ENCODE data around the gene CAMKK1. TPM values are rescaled to one million over a fixed set of nuclear protein-coding genes. Genes with fewer than 3 reads are reported as not detected.

CAMKK1 gene
- total RNA-seq, 1 donor from 2014 or later, result 9.2 TPM

GRCh38 chr17:3912827-3913226, 20.0 kb upstream of the CAMKK1 start:
- Mint-ChIP-seq H3K36me3 (ENCODE audit: low read depth) (no peaks in the 10 kb centered on the region), H3K27ac (no peak overlapping the region), H3K4me1 (peaks cover 28% of the 10 kb centered on the region), H3K27me3 (no peaks in the 10 kb centered on the region), H3K9me3 (no peaks in the 10 kb centered on the region), H3K4me3 (no peak overlapping the region)
- intact Hi-C loops (cut with micrococcal nuclease), result loop anchor here (10.0 kb wide), 1 partner anchor 162 kb away; no protein-coding TSS in a partner anchor
- DNase-seq, result no peak

DNA sequence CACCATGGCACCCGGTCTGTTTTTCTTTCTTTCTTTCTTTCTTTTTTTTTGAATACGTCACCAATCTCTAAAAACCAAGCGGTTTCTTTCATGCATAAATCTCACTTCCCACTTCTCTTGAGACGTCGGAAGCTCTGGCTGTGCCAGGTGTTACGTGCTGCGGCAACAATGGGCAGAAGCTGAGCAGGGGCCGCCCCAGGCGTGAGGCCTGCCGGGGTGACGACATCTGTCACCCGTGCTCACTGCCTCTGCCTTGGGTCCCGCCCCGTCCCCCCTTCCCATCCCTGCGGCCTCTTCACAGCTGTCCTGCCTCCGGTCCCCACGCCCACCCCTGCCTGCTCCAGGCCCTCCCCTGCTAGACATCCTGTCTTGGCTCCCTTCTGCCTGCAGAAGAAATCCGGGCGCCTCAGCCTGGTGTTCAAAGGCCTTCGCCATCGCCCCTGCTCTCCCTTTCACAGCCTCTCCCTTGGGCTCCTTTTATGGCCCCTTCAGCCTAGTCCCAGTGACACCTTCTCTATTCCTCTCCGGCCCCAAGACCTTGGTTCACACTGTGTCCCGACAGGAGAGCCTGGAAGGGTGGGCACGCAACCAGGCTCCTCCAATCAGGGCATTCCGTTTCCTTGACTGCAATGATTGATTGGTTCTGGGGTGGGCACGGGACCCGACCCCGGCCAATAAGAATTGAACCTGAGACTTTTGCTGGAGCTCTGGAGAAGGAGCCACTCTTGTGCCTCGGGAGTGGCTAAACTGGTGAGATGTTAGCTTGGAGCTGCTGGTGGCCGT, 18.6 kb upstream of the CAMKK1 start:
- intact Hi-C loops (cut with micrococcal nuclease), result loop anchor here (2.0 to 10.0 kb wide), 2 partner anchors 19 to 163 kb away; partner anchors contain the start of gene CAMKK1
- Mint-ChIP-seq H3K27me3 (no peaks in the 10 kb centered on the region), H3K36me3 (ENCODE audit: low read depth) (no peaks in the 10 kb centered on the region), H3K9me3 (no peaks in the 10 kb centered on the region), H3K4me1 (peaks cover 25% of the 10 kb centered on the region), H3K4me3 (peak overlapping the region; percentile 56), H3K27ac (peak overlapping the region; percentile 90)
- peak; percentile 86 for DNase-seq

DNA sequence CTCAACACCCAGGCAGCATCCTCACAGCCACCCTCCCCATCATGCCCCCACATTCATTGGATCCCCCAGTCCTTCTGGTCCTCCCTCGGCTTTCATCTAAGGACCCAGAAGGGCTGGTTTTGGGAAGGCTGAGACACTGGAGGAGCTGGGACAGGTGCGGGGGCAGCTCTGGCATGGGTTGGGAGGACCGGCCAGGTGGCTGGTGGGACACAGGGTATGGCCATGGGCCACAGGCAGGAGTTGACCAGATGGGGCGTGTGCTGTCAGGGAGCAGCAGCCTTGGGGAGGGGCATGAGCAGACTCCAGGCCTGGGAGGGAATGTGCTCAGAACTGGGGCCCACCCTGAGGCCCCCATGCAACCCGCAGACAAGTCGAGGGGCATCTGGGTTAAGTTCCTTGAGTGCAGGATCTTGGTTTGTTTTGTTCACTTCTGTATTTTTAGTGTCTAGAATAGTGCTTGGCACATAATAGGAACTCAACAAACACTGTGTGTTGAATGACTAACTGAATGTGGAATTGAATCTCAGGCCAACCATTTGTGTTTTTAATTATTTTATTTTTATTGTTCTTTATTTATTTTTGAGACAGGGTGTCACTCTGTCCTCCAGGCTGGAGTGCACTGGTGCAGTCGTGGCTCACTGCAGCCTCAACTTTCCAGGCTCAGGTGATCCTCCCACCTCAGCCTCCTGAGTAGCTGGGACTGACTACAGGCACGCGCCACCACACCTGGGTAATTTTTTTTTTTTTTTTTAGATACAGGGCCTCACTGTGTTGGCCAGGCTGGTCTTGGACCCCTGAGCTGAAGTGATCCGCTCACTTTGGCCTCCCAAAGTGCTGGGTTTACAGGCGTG, 17.8 kb upstream of the CAMKK1 start:
- Mint-ChIP-seq H3K4me3 (peak overlapping the region; percentile 56), H3K27ac (peak overlapping the region; percentile 90), H3K36me3 (ENCODE audit: low read depth) (no peaks in the 10 kb centered on the region), H3K27me3 (no peaks in the 10 kb centered on the region), H3K9me3 (no peaks in the 10 kb centered on the region), H3K4me1 (peaks cover 22% of the 10 kb centered on the region)
- intact Hi-C loops (cut with micrococcal nuclease), result loop anchor here (2.0 to 10.0 kb wide), 2 partner anchors 18 to 164 kb away; partner anchors contain the start of gene CAMKK1
- DNase-seq, result no peak

DNA sequence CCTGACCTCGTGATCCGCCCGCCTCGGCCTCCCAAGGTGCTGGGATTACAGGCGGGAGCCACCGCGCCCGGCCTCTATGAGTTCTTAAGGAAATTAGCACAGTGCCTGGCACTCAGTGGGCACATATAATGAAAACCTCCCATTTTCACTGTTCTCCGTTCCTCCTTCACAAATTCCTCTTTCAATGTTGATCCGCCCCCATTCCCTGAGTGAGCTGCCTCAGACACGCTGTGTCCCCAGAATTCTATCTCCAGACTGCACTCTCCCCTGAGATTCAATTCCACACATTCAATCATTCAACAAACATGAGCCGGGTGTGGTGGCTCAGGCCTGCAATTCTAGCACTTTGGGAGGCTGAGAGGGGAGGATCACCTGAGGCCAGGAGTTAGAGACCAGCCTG, 16.4 kb upstream of the CAMKK1 start:
- intact Hi-C loops (cut with micrococcal nuclease), result no loop called here
- H3K27me3 Mint-ChIP-seq, result no peaks in the 10 kb centered on the region
- DNase-seq, result no peak
- no peaks in the 10 kb centered on the region for H3K36me3 Mint-ChIP-seq (ENCODE audit: low read depth)
- no peak overlapping the region for H3K27ac Mint-ChIP-seq
- H3K9me3 Mint-ChIP-seq, result no peaks in the 10 kb centered on the region
- no peak overlapping the region for H3K4me3 Mint-ChIP-seq
- peaks cover 18% of the 10 kb centered on the region for H3K4me1 Mint-ChIP-seq

DNA sequence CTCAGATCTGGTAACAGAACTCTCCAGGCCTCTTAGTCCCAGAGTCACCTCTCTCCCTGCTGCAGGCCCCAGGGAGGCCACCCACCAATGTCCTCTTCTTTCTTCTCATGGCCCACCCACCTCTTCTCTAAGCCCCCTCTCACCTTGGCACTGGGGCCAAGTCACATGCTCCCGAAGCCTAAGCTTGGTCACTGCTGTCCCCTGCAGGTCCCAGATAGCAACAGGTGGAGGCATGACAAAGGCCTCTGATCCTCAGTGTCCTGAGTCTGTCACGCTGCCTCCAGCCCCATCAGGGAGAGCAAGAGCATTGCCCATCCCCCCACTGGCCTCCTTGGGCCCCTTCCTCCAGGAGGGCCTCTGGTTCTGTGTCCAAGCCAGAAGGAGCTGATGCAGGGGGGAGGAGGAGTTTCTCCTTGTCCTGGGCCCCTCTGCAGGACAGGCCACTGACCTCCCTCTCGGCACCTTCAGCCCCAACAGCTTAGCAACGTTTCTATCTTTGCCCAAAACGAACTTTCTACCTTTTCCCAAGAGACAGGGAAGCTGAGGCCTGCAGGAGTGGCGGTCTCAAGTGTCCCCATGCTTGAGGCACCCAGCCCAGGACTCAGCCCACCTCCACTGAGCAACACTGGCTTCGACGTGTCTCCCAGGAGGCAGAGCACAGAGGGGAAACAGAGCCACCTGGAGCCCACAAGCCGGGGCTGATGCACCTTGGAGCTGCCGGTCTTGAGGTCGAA, 14.8 kb upstream of the CAMKK1 start:
- H3K27ac Mint-ChIP-seq, result no peak overlapping the region
- no peak for DNase-seq
- H3K27me3 Mint-ChIP-seq, result no peaks in the 10 kb centered on the region
- H3K4me3 Mint-ChIP-seq, result no peak overlapping the region
- H3K9me3 Mint-ChIP-seq, result no peaks in the 10 kb centered on the region
- peaks cover 10% of the 10 kb centered on the region for H3K4me1 Mint-ChIP-seq
- H3K36me3 Mint-ChIP-seq (ENCODE audit: low read depth), result no peaks in the 10 kb centered on the region
- intact Hi-C loops (cut with micrococcal nuclease), result no loop called here

DNA sequence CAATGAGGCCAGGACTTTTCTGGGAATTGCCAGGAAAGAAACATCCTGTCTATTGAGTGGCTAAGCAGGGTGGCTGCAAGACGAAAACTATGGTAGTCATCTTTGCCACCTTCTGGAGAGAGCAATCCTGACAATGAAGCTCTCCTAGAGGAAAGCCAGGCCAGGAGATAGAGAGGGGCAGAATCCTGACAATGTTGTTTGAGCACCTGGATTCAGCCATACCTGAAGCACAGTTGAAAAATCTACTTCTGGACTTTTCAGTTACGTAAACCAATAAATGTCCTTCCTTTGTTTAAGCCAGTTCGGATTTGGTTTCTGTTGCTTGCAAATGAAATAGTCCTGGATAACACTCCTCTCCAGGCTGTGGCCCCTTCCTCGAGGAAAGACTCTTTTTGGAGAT, 14.0 kb upstream of the CAMKK1 start:
- intact Hi-C loops (cut with micrococcal nuclease), result no loop called here
- Mint-ChIP-seq H3K4me1 (peaks cover 10% of the 10 kb centered on the region), H3K36me3 (ENCODE audit: low read depth) (no peaks in the 10 kb centered on the region), H3K4me3 (no peak overlapping the region), H3K27me3 (no peaks in the 10 kb centered on the region), H3K27ac (no peak overlapping the region), H3K9me3 (no peaks in the 10 kb centered on the region)
- DNase-seq, result no peak

- H3K27ac Mint-ChIP-seq, result no peak overlapping the region
- no peak overlapping the region for H3K4me3 Mint-ChIP-seq
- no peaks in the 10 kb centered on the region for H3K36me3 Mint-ChIP-seq (ENCODE audit: low read depth)
- H3K4me1 Mint-ChIP-seq, result no peaks in the 10 kb centered on the region
- no peaks in the 10 kb centered on the region for H3K9me3 Mint-ChIP-seq
- peaks cover 3% of the 10 kb centered on the region for H3K27me3 Mint-ChIP-seq
- intact Hi-C loops (cut with micrococcal nuclease), result no loop called here
- no peak for DNase-seq
Measured at GRCh38 chr17:3905017-3905520, 12.2 kb upstream of the CAMKK1 start.

- H3K27me3 Mint-ChIP-seq, result peaks cover 3% of the 10 kb centered on the region
- DNase-seq, result no peak
- H3K9me3 Mint-ChIP-seq, result no peaks in the 10 kb centered on the region
- no peaks in the 10 kb centered on the region for H3K4me1 Mint-ChIP-seq
- H3K27ac Mint-ChIP-seq, result no peak overlapping the region
- H3K4me3 Mint-ChIP-seq, result no peak overlapping the region
- intact Hi-C loops (cut with micrococcal nuclease), result no loop called here
- no peaks in the 10 kb centered on the region for H3K36me3 Mint-ChIP-seq (ENCODE audit: low read depth)
Measured at GRCh38 chr17:3904501-3904900, 11.6 kb upstream of the CAMKK1 start.

DNA sequence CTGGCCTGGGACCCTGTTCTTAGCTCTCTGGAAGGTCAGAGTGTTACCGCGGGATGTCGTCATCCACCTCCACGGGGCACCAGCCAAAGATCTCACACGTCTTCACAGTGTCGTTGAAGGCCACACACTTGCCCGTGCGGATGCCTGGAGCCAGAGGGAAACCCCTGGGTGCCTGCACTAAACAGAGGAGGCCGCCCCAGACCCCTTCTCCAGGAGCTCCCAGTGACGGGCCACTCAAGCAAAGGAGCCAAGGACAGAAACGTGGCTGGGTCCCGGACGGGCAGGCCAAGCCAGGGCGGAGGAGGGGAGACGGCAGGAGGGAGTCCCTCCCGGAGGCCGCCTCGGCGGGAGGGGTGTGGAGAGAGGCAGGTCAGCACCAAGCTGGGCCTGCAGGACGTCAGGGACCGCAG, 11.0 kb upstream of the CAMKK1 start:
- intact Hi-C loops (cut with micrococcal nuclease), result no loop called here
- no peak overlapping the region for H3K4me3 Mint-ChIP-seq
- no peak overlapping the region for H3K27ac Mint-ChIP-seq
- no peaks in the 10 kb centered on the region for H3K36me3 Mint-ChIP-seq (ENCODE audit: low read depth)
- no peak for DNase-seq
- H3K4me1 Mint-ChIP-seq, result no peaks in the 10 kb centered on the region
- no peaks in the 10 kb centered on the region for H3K9me3 Mint-ChIP-seq
- H3K27me3 Mint-ChIP-seq, result peaks cover 3% of the 10 kb centered on the region

GRCh38 chr17:3903051-3903825, 10.4 kb upstream of the CAMKK1 start:
- intact Hi-C loops (cut with micrococcal nuclease), result no loop called here
- DNase-seq, result no peak
- Mint-ChIP-seq H3K27ac (no peak overlapping the region), H3K27me3 (peaks cover 4% of the 10 kb centered on the region), H3K4me1 (no peaks in the 10 kb centered on the region), H3K4me3 (no peak overlapping the region), H3K9me3 (no peaks in the 10 kb centered on the region), H3K36me3 (ENCODE audit: low read depth) (no peaks in the 10 kb centered on the region)

- Mint-ChIP-seq H3K27ac (no peak overlapping the region), H3K4me3 (no peak overlapping the region), H3K36me3 (ENCODE audit: low read depth) (no peaks in the 10 kb centered on the region), H3K4me1 (no peaks in the 10 kb centered on the region), H3K27me3 (peaks cover 5% of the 10 kb centered on the region), H3K9me3 (no peaks in the 10 kb centered on the region)
- DNase-seq, result no peak
- intact Hi-C loops (cut with micrococcal nuclease), result no loop called here
Measured at GRCh38 chr17:3900646-3901045, 7.8 kb upstream of the CAMKK1 start.

DNA sequence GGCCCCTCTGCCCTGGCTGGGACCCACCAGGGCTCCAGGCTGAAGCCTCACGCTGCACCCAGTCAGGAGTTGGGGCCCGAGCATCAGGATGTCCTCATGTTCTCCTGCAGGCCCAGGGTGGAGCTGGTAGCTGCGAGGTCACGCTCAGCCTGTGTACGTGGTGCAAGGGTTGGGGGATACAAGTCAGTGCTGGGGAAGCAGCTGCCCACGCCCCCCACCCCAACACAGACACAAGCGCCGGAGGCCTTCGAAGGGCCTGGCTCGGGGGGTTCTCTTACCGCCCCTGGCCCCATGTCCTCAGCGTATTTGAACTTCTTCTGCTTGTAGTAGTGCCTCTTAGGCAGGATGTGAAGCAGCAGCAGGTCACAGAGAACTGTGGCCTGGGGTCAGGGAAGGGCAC, 4.9 kb upstream of the CAMKK1 start:
- intact Hi-C loops (cut with micrococcal nuclease), result no loop called here
- Mint-ChIP-seq H3K4me1 (peaks cover 9% of the 10 kb centered on the region), H3K27ac (no peak overlapping the region), H3K9me3 (no peaks in the 10 kb centered on the region), H3K4me3 (no peak overlapping the region), H3K27me3 (peaks cover 5% of the 10 kb centered on the region), H3K36me3 (ENCODE audit: low read depth) (no peaks in the 10 kb centered on the region)
- DNase-seq, result no peak

DNA sequence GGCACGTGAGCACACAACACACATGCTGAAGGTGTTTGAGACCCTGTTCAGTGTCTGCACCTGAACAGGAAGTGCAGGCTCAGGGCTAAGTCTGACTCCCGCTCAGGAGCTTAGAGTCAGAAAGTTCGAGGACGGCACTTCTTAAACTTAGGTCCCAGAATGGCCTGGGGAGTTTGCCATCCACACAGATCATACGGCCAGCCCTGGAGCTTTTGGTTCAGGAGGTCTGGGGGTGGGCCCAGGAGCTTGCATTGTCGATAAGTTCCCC, 4.0 kb upstream of the CAMKK1 start:
- H3K4me1 Mint-ChIP-seq, result peaks cover 12% of the 10 kb centered on the region
- no peak overlapping the region for H3K27ac Mint-ChIP-seq
- H3K4me3 Mint-ChIP-seq, result no peak overlapping the region
- H3K27me3 Mint-ChIP-seq, result peaks cover 7% of the 10 kb centered on the region
- no peaks in the 10 kb centered on the region for H3K9me3 Mint-ChIP-seq
- DNase-seq, result no peak
- intact Hi-C loops (cut with micrococcal nuclease), result no loop called here
- H3K36me3 Mint-ChIP-seq (ENCODE audit: low read depth), result peaks cover 3% of the 10 kb centered on the region

Measured in activated CD4-positive, alpha-beta T cell treated with anti-CD3 and anti-CD28 coated beads, Interleukin-2, amount 10 ng/mL, durations not matched to agents 24 days and 14 days (primary cell).